K562 treated with DMSO at 1 percent for 12 hours (cell line): ENCODE measurements around the gene PDE5A. TPM values are rescaled to one million over a fixed set of nuclear protein-coding genes. Genes with fewer than 3 reads are reported as not detected.

ENCODE experiments used
- total RNA-seq: library from RNA; unstranded; fragments of 300-600 nt; gene quantifications from 2 replicates; pipeline ENCODE4 v1.2.3, GENCODE V29; 2022; ENCODE audit not compliant: insufficient read depth

Gene PDE5A
- total RNA-seq: 2.6 TPM in 1 of 2 replicates, not detected in the other

DNA sequence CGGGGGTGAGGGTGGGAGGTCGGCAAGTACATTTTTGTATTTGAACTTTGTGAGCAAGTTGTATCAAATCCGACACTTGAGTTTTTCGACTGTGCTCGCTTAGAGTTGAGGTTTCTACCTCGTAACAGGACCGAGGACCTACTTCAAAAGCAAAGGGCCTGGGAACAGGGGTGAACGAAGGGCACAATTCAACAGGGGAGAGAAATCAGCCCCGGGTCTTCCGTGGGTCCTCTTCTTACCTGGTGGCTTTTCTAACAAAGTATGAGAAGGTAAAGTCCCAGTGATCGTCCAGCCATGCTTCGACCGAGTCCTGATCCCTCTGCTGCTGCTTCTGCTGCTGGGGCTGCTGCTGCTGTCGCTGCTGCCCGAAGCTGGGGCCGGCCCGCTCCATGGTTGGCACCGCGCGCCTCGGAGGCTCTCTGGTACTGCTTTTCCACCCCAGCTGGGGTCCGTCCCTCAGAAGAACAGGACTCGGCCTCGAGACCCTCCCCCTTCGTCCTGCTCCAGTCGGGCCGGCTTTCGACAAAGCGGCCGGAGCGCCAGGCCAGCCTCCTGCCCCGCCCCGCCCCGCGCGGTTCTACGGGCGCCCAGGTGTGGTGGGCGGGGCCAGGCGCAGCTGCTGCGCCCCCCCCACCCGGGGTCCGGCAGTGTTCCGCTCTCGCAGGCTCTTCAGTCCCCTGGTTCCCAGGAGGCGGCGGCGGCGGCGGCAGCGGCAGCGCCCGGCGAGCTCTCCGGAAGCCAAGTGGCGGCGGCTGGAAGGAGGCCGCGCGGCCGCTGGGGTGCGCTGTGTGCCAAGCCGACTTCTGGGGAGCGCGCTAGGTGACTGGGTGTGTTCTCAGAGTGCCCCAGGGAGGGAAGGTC is at the start of gene PDE5A:
TSS of gene PDE5A (minus strand) at position 524 of the 861 bp plus-strand sequence. CDS start at position 391, 133 bp downstream.

